ENCODE measurements around the gene MYRFL.

DNA sequence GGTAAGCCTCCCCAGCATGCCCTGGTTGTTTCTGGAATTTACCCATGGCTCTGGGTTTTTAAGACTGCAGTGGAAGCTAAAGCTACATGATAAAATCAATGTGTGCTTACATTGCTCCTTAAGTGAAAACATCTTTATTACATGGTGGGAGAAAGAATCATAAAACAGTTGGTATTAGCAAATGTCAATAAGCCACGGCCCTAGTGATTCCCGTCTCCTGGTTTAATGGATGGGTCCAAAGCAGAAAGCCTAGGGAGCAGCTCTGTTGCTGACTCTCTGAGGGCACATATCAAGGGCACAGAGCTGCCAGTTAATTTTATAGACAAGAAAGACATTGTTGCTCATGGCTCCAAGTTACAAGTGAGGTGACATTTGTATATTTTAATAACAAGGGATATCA, 127.9 kb downstream of the MYRFL start:
- TF ChIP-seq EZH2phosphoT487 (IDR thresholded peaks at IDR 0.05; ENCODE audit: low read depth): no peak
- TF ChIP-seq, protein P1, sequence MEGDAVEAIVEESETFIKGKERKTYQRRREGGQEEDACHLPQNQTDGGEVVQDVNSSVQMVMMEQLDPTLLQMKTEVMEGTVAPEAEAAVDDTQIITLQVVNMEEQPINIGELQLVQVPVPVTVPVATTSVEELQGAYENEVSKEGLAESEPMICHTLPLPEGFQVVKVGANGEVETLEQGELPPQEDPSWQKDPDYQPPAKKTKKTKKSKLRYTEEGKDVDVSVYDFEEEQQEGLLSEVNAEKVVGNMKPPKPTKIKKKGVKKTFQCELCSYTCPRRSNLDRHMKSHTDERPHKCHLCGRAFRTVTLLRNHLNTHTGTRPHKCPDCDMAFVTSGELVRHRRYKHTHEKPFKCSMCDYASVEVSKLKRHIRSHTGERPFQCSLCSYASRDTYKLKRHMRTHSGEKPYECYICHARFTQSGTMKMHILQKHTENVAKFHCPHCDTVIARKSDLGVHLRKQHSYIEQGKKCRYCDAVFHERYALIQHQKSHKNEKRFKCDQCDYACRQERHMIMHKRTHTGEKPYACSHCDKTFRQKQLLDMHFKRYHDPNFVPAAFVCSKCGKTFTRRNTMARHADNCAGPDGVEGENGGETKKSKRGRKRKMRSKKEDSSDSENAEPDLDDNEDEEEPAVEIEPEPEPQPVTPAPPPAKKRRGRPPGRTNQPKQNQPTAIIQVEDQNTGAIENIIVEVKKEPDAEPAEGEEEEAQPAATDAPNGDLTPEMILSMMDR (IDR thresholded peaks at IDR 0.05; ENCODE audit: low read depth, low read length): no peak

Data from OCI-LY3 (cell line).